Fibroblast of lung (primary cell): ENCODE results near the gene ECD. TPM values are rescaled to one million over a fixed set of nuclear protein-coding genes. Genes with fewer than 3 reads are reported as not detected.
"Not testable (repeated sequence)": the region's sequence is repeated elsewhere in the genome, so short reads cannot be mapped to it uniquely, and the experiment has no call there.

ENCODE experiments used
- DNase-seq, 2 donors: peaks; one replicate each; pipeline versions ENCODE4 v3.0.0 to v3.0.0-alpha.2; 2010; ENCODE audit warnings: low read depth in 2 of 2
- H2AFZ ChIP-seq: 2 replicates; pipeline ENCODE4 v1.5.1; 2012; ENCODE audit warnings: low read length, control low read depth, inconsistent platforms
- H3K27ac ChIP-seq: 2 replicates; pipeline ENCODE4 v1.5.1; 2011; ENCODE audit warnings: low read length, control low read depth; ENCODE audit not compliant: insufficient read depth
- H3K27me3 ChIP-seq: 2 replicates; pipeline ENCODE4 v1.5.1; 2011; ENCODE audit warnings: mild to moderate bottlenecking, low read length; ENCODE audit not compliant: control insufficient read depth, insufficient read depth
- H3K36me3 ChIP-seq: 2 replicates; pipeline ENCODE4 v1.5.1; 2011; ENCODE audit warnings: low read length; ENCODE audit not compliant: control insufficient read depth, insufficient read depth
- H3K4me1 ChIP-seq: 2 replicates; pipeline ENCODE4 v1.5.1; 2011; ENCODE audit warnings: low read length; ENCODE audit not compliant: control insufficient read depth, insufficient read depth; ENCODE audit errors: extremely low read depth
- H3K4me2 ChIP-seq: 2 replicates; pipeline ENCODE4 v1.5.1; 2011; ENCODE audit warnings: low read length, control low read depth; ENCODE audit not compliant: insufficient read depth; ENCODE audit errors: extremely low read depth
- H3K4me3 ChIP-seq, 4 experiments: fragments of 200-600 bp in 1 of 4; sonication (generic) in 1 of 4; replicated peaks in 1 of 4; 2 replicates each; pipeline ENCODE4 v1.5.1; 2011 to 2016; ENCODE audit warnings: low read length in 4 of 4, low read depth in 3 of 4, mild to moderate bottlenecking in 3 of 4, control low read depth in 2 of 4, inconsistent platforms in 1 of 4, mixed read lengths in 1 of 4; ENCODE audit not compliant: insufficient read depth in 1 of 4; ENCODE audit errors: control extremely low read depth in 1 of 4
- H3K79me2 ChIP-seq: 2 replicates; pipeline ENCODE4 v1.5.1; 2012; ENCODE audit warnings: mild to moderate bottlenecking, low read length, inconsistent platforms; ENCODE audit not compliant: control insufficient read depth, insufficient read depth
- H3K9ac ChIP-seq: 2 replicates; pipeline ENCODE4 v1.5.1; 2011; ENCODE audit warnings: mild to moderate bottlenecking, low read length, control low read depth; ENCODE audit not compliant: insufficient read depth
- H3K9me3 ChIP-seq: 2 replicates; pipeline ENCODE4 v1.5.1; 2012; ENCODE audit warnings: low read depth, low read length; ENCODE audit not compliant: control insufficient read depth, insufficient read depth
- H4K20me1 ChIP-seq: 2 replicates; pipeline ENCODE4 v1.5.1; 2011; ENCODE audit warnings: low read length; ENCODE audit not compliant: control insufficient read depth, insufficient read depth; ENCODE audit errors: extremely low read depth
- CTCF ChIP-seq, 2 donors: IDR thresholded peaks in 1 of 2; conservative IDR thresholded peaks in 1 of 2; 1 replicate in 1 of 2; 2 replicates in 1 of 2; pipeline ENCODE4 v1.5.1; 2011 to 2012; ENCODE audit warnings: low read length in 2 of 2, control low read depth in 1 of 2, inconsistent platforms in 1 of 2, low read depth in 1 of 2, mild to moderate bottlenecking in 1 of 2
- EZH2 ChIP-seq: IDR thresholded peaks from 2 replicates; pipeline ENCODE4 v1.5.1; 2012; ENCODE audit warnings: low read length, control low read depth, mild to moderate bottlenecking; ENCODE audit errors: missing control alignments
- polyA plus RNA-seq, 2 donors: library from polyadenylated mRNA; depleted of rRNA in 1 of 2; stranded (reverse) in 1 of 2; unstranded in 1 of 2; fragments of >200 nt; gene quantifications; 2 replicates each; pipeline ENCODE4 v1.2.1, GENCODE V29; 2011 to 2012; ENCODE audit warnings: missing spikeins in 1 of 2
- total RNA-seq: library from RNA; depleted of rRNA; stranded (reverse); fragments of >200 nt; gene quantifications from 2 replicates; pipeline ENCODE4 v1.2.1, GENCODE V29; 2014

The ECD gene
- total and polyA plus RNA-seq, 2 donors (not counting 1 experiment from before 2014, with no cell fraction given), result 22.0 to 40.9 TPM

DNA sequence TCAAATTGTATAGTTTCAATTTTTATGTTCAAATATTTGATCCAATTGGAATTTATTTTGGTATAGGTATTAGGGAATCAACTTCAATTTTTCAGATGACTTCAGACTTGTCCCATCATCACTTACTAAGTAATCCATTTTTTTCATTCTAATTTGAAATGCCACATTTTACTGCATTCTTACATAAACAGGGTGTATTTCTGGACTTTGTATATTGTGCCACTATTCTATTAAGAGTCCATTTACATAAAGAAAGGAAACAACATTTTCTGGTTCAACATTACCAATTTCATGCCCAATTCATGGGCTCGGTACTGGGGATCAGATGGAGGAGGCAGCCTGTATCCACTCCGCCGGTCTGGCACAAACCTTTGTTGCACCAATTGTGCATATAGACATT, 15.8 kb downstream of the ECD start:
- no peaks in the 10 kb centered on the region for H3K4me1 ChIP-seq
- H2AFZ ChIP-seq, result no peak overlapping the region
- H3K4me2 ChIP-seq, result no peak overlapping the region
- peaks cover 3% of the 10 kb centered on the region for H4K20me1 ChIP-seq
- H3K36me3 ChIP-seq, result peaks cover 8% of the 10 kb centered on the region
- H3K79me2 ChIP-seq, result no peaks in the 10 kb centered on the region
- H3K27ac ChIP-seq, result no peak overlapping the region
- no peak overlapping the region for H3K9ac ChIP-seq
- no peaks in the 10 kb centered on the region for H3K27me3 ChIP-seq
- TF ChIP-seq EZH2, result no peak
- no peak for TF ChIP-seq CTCF (conservative IDR thresholded peaks at IDR 0.05 in 1 of 2, IDR thresholded peaks at IDR 0.05 in 1 of 2; ENCODE audit: low read depth in 1 of 2, low read length in 2 of 2)
- no peak overlapping the region for H3K4me3 ChIP-seq
- no peak for DNase-seq
- H3K9me3 ChIP-seq, result no peaks in the 10 kb centered on the region

DNA sequence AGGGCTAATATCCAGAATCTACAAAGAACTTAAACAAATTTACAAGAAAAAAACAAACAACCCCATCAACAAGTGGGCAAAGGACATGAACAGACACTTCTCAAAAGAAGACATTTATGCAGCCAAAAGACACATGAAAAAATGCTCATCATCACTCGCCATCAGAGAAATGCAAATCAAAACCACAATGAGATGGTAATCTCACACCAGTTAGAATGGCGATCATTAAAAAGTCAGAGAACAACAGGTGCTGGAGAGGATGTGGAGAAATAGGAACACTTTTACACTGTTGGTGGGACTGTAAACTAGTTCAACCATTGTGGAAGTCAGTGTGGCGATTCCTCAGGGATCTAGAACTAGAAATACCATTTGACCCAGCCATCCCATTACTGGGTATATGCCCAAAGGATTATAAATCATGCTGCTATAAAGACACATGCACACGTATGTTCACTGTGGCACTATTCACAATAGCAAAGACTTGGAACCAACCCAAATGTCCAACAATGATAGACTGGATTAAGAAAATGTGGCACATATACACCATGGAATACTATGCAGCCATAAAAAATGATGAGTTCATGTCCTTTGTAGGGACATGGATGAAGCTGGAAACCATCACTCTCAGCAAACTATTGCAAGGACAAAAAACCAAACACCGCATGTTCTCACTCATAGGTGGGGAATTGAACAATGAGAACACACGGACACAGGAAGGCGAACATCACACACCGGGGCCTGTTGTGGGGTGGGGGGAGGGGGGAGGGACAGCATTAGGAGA, 17.0 kb downstream of the ECD start:
- H3K9ac ChIP-seq, DNase-seq, H3K27ac ChIP-seq, H3K4me2 ChIP-seq, H3K4me1 ChIP-seq, H3K79me2 ChIP-seq, H4K20me1 ChIP-seq, H3K4me3 ChIP-seq, H3K27me3 ChIP-seq, H3K9me3 ChIP-seq, H2AFZ ChIP-seq: not testable (repeated sequence)
- peaks cover 12% of the 10 kb centered on the region for H3K36me3 ChIP-seq

- DNase-seq, result no peak
- no peak overlapping the region for H2AFZ ChIP-seq
- no peaks in the 10 kb centered on the region for H3K9me3 ChIP-seq
- H3K27me3 ChIP-seq, result no peaks in the 10 kb centered on the region
- TF ChIP-seq CTCF (conservative IDR thresholded peaks at IDR 0.05 in 1 of 2, IDR thresholded peaks at IDR 0.05 in 1 of 2; ENCODE audit: low read depth in 1 of 2, low read length in 2 of 2), result no peak
- H3K9ac ChIP-seq, result no peak overlapping the region
- H4K20me1 ChIP-seq, result no peaks in the 10 kb centered on the region
- H3K4me1 ChIP-seq, result no peaks in the 10 kb centered on the region
- no peaks in the 10 kb centered on the region for H3K79me2 ChIP-seq
- no peak overlapping the region for H3K4me2 ChIP-seq
- no peak overlapping the region for H3K4me3 ChIP-seq
- no peak overlapping the region for H3K27ac ChIP-seq
- peaks cover 6% of the 10 kb centered on the region for H3K36me3 ChIP-seq
Observed at GRCh38 chr10:73141603-73142002, 26.2 kb downstream of the ECD start.
